ENCODE results near the gene BCL10. TPM values are rescaled to one million over a fixed set of nuclear protein-coding genes. Genes with fewer than 3 reads are reported as not detected.

Gene BCL10
- polyA plus RNA-seq, 1 of the 3 experiments (the other 2 are of a cell fraction), result 5.8 TPM

DNA sequence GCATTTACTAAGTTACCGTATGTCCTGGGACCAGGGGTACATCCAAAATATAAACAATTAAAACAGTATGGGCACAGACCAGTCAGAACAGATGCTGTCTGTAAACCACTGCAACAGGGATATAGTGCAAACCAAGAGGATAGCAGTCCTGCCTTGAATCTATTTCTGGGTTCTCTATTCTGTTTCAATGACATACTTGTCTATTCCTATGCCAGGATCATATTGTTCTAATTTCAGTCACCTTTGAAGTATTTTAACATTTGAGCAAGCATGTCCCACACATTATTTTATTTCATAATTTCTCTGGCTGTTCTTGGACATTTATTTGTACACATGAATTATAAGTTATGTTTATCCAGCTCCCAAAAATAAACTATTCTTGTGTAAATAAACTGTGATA lies 47.5 kb downstream of the BCL10 start:
- no peaks in the 10 kb centered on the region for H3K9me2 ChIP-seq
- H3K36me3 ChIP-seq (replicated peaks in 1 of 2; ENCODE audit: control insufficient read depth in 1 of 2, insufficient read depth in 2 of 2, low read length in 1 of 2), result no peaks in the 10 kb centered on the region
- 32% methylated on average over 1 of the region's 1 CpG for WGBS (ENCODE audit: low lambda C conversion rate)
- H3K27me3 ChIP-seq (ENCODE audit: insufficient read depth), result peaks cover 23% of the 10 kb centered on the region; the same call in 1 of the 2 replicates
- no peak overlapping the region for H3K4me2 ChIP-seq
- H4K20me1 ChIP-seq (ENCODE audit: insufficient read depth), result no peaks in the 10 kb centered on the region
- no peaks in the 10 kb centered on the region for H3K9me3 ChIP-seq
- H2AFZ ChIP-seq (ENCODE audit: low read depth), result no peak overlapping the region
- ChIA-PET CTCF (interaction anchor here (1.2 to 2.1 kb wide), 3 partner anchors 26 to 284 kb away, joined by 3 to 11 read pairs (median 3); partner anchors contain the start of gene C1orf52), POLR2A (no interaction called here)
- no peak overlapping the region for H3K9ac ChIP-seq
- no peak overlapping the region for H3K4me3 ChIP-seq (ENCODE audit: low read depth in 2 of 2, low read length in 1 of 2)
- peaks cover 4% of the 10 kb centered on the region for H3F3A ChIP-seq (replicated peaks; ENCODE audit: insufficient read depth)
- no peak for TF ChIP-seq FOSL2 (IDR thresholded peaks at IDR 0.05; ENCODE audit: borderline replicate concordance, low read depth)
- no peak for TF ChIP-seq RCOR1 (IDR thresholded peaks at IDR 0.05; ENCODE audit: low read length)
- TF ChIP-seq FOXJ3 (CRISPR knock-in tag; IDR thresholded peaks at IDR 0.05), result no peak
- H3K4me1 ChIP-seq (ENCODE audit: control insufficient read depth in 1 of 2, insufficient read depth in 2 of 2, low read depth in 1 of 2, low read length in 1 of 2), result no peaks in the 10 kb centered on the region
- DNase-seq, result no peak
- H3K27ac ChIP-seq (ENCODE audit: low read depth in 2 of 2, low read length in 1 of 2), result no peak overlapping the region
- no peaks in the 10 kb centered on the region for H3K79me2 ChIP-seq (ENCODE audit: insufficient read depth)

DNA sequence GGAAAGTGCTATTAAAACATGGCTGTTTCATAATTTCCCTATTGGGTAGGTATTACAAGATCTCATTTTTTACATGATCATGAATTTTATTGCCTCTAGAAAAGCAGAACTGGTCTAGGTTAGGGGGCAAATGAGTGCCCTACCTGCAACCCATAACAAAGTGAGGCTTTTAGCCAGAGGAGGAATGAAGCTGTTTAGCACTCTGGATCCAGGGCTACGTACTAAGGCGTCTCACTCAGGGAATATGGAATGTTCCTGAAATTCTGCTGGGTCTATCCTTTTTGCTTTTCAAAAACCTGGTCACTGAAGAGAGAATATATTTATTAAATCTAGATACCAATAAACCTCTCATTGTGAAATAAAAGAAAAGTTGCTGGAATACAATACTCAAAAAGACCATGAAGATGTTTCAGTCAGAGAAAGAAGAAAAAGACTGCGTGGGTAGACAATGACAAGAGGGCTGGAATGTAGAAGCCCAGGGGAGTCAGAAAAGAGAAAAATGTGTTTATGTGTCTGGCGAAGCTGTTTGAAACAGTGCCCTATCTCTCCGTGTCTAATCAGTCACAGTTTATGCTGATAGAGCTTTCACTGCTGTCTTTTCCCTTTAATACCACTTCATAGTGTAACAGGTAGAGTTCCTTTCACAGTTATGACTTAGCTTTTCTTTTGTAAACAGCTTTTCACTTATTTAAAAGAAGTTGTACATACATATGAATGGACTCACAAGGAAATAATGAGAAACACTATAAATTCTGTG lies 50.6 kb downstream of the BCL10 start:
- CTCF ChIA-PET, result interaction anchor here (0.9 to 2.2 kb wide), 3 partner anchors 10 to 281 kb away, joined by 4 to 7 read pairs (median 6); no protein-coding TSS in a partner anchor
- Histone ChIP-seq H3F3A (replicated peaks; ENCODE audit: insufficient read depth) (peaks cover 4% of the 10 kb centered on the region), H2AFZ (ENCODE audit: low read depth) (no peak overlapping the region), H3K9me3 (no peaks in the 10 kb centered on the region), H3K4me3 (ENCODE audit: low read depth in 2 of 2, low read length in 1 of 2) (no peak overlapping the region), H3K36me3 (replicated peaks in 1 of 2; ENCODE audit: control insufficient read depth in 1 of 2, insufficient read depth in 2 of 2, low read length in 1 of 2) (no peaks in the 10 kb centered on the region), H3K9ac (no peak overlapping the region), H3K9me2 (no peaks in the 10 kb centered on the region), H3K4me2 (no peak overlapping the region), H3K4me1 (ENCODE audit: control insufficient read depth in 1 of 2, insufficient read depth in 2 of 2, low read depth in 1 of 2, low read length in 1 of 2) (no peaks in the 10 kb centered on the region), H3K27ac (ENCODE audit: low read depth in 2 of 2, low read length in 1 of 2) (no peak overlapping the region), H3K79me2 (ENCODE audit: insufficient read depth) (no peaks in the 10 kb centered on the region), H4K20me1 (ENCODE audit: insufficient read depth) (no peaks in the 10 kb centered on the region), H3K27me3 (ENCODE audit: insufficient read depth) (peaks cover 44% of the 10 kb centered on the region)
- TF ChIP-seq TEAD4 (IDR thresholded peaks at IDR 0.05; ENCODE audit: borderline replicate concordance, insufficient read depth) (no peak), SMC3 (IDR thresholded peaks at IDR 0.05; ENCODE audit: low read depth, low read length) (no peak), GABPA (IDR thresholded peaks at IDR 0.05; ENCODE audit: low read depth) (no peak), EP300 (IDR thresholded peaks at IDR 0.05; ENCODE audit: borderline replicate concordance in 1 of 2, low read depth in 1 of 2, low read length in 1 of 2) (no peak), FOXM1 (IDR thresholded peaks at IDR 0.05; ENCODE audit: low read depth) (no peak), NRF1 (IDR thresholded peaks at IDR 0.05; ENCODE audit: low read depth, low read length) (no peak), RFX5 (IDR thresholded peaks at IDR 0.05; ENCODE audit: low read length) (no peak), EZH2phosphoT487 (IDR thresholded peaks at IDR 0.05; ENCODE audit: borderline replicate concordance, low read depth) (no peak), FOXJ3 (CRISPR knock-in tag; IDR thresholded peaks at IDR 0.05) (no peak)
- TF ChIP-seq, protein P1, sequence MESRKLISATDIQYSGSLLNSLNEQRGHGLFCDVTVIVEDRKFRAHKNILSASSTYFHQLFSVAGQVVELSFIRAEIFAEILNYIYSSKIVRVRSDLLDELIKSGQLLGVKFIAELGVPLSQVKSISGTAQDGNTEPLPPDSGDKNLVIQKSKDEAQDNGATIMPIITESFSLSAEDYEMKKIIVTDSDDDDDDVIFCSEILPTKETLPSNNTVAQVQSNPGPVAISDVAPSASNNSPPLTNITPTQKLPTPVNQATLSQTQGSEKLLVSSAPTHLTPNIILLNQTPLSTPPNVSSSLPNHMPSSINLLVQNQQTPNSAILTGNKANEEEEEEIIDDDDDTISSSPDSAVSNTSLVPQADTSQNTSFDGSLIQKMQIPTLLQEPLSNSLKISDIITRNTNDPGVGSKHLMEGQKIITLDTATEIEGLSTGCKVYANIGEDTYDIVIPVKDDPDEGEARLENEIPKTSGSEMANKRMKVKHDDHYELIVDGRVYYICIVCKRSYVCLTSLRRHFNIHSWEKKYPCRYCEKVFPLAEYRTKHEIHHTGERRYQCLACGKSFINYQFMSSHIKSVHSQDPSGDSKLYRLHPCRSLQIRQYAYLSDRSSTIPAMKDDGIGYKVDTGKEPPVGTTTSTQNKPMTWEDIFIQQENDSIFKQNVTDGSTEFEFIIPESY (IDR thresholded peaks at IDR 0.05; ENCODE audit: borderline replicate concordance, low read depth), result no peak
- TF ChIP-seq, protein P2, sequence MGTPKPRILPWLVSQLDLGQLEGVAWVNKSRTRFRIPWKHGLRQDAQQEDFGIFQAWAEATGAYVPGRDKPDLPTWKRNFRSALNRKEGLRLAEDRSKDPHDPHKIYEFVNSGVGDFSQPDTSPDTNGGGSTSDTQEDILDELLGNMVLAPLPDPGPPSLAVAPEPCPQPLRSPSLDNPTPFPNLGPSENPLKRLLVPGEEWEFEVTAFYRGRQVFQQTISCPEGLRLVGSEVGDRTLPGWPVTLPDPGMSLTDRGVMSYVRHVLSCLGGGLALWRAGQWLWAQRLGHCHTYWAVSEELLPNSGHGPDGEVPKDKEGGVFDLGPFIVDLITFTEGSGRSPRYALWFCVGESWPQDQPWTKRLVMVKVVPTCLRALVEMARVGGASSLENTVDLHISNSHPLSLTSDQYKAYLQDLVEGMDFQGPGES (IDR thresholded peaks at IDR 0.05; ENCODE audit: low read depth, low read length), result no peak
- TF ChIP-seq, protein P3, sequence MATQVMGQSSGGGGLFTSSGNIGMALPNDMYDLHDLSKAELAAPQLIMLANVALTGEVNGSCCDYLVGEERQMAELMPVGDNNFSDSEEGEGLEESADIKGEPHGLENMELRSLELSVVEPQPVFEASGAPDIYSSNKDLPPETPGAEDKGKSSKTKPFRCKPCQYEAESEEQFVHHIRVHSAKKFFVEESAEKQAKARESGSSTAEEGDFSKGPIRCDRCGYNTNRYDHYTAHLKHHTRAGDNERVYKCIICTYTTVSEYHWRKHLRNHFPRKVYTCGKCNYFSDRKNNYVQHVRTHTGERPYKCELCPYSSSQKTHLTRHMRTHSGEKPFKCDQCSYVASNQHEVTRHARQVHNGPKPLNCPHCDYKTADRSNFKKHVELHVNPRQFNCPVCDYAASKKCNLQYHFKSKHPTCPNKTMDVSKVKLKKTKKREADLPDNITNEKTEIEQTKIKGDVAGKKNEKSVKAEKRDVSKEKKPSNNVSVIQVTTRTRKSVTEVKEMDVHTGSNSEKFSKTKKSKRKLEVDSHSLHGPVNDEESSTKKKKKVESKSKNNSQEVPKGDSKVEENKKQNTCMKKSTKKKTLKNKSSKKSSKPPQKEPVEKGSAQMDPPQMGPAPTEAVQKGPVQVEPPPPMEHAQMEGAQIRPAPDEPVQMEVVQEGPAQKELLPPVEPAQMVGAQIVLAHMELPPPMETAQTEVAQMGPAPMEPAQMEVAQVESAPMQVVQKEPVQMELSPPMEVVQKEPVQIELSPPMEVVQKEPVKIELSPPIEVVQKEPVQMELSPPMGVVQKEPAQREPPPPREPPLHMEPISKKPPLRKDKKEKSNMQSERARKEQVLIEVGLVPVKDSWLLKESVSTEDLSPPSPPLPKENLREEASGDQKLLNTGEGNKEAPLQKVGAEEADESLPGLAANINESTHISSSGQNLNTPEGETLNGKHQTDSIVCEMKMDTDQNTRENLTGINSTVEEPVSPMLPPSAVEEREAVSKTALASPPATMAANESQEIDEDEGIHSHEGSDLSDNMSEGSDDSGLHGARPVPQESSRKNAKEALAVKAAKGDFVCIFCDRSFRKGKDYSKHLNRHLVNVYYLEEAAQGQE (IDR thresholded peaks at IDR 0.05; ENCODE audit: low read depth, low read length), result no peak
- TF ChIP-seq, protein P4, sequence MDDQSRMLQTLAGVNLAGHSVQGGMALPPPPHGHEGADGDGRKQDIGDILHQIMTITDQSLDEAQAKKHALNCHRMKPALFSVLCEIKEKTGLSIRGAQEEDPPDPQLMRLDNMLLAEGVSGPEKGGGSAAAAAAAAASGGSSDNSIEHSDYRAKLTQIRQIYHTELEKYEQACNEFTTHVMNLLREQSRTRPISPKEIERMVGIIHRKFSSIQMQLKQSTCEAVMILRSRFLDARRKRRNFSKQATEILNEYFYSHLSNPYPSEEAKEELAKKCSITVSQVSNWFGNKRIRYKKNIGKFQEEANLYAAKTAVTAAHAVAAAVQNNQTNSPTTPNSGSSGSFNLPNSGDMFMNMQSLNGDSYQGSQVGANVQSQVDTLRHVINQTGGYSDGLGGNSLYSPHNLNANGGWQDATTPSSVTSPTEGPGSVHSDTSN (IDR thresholded peaks at IDR 0.05), result no peak
- TF ChIP-seq, protein P5, sequence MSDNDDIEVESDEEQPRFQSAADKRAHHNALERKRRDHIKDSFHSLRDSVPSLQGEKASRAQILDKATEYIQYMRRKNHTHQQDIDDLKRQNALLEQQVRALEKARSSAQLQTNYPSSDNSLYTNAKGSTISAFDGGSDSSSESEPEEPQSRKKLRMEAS (IDR thresholded peaks at IDR 0.05; ENCODE audit: low read depth), result no peak
- no peak for DNase-seq
- 33% methylated on average over 5 of the region's 5 CpGs for WGBS (ENCODE audit: low lambda C conversion rate)
- POLR2A ChIA-PET, result no interaction called here

Measured in SK-N-SH (cell line).